ENCODE data around the gene ITFG2. TPM values are rescaled to one million over a fixed set of nuclear protein-coding genes. Genes with fewer than 3 reads are reported as not detected.
"Not testable (repeated sequence)": the region's sequence is repeated elsewhere in the genome, so short reads cannot be mapped to it uniquely, and the experiment has no call there.

ITFG2 gene
- total RNA-seq, 1 donor from 2014 or later, result 47.8 TPM

GRCh38 chr12:2854669-2855453 lies 42.4 kb downstream of the ITFG2 start:
- no peak for DNase-seq (ENCODE audit: low spot score)
- ATAC-seq, result no peak
- intact Hi-C loops (cut with DNase I), result loop anchor here (10.0 kb wide), 1 partner anchor 180 kb away; no protein-coding TSS in a partner anchor

GRCh38 chr12:2855546-2855945 lies 43.1 kb downstream of the ITFG2 start:
- intact Hi-C loops (cut with DNase I), result loop anchor here (10.0 kb wide), 1 partner anchor 179 kb away; no protein-coding TSS in a partner anchor
- no peak for DNase-seq (ENCODE audit: low spot score)
- no peak for ATAC-seq

- DNase-seq (ENCODE audit: low spot score) (no peak), ATAC-seq (no peak)
- intact Hi-C loops (cut with DNase I), result loop anchor here (10.0 kb wide), 1 partner anchor 179 kb away; no protein-coding TSS in a partner anchor
Observed at GRCh38 chr12:2856051-2856450, 43.6 kb downstream of the ITFG2 start.

- ATAC-seq (no peak), DNase-seq (ENCODE audit: low spot score) (no peak)
- intact Hi-C loops (cut with DNase I), result loop anchor here (10.0 kb wide), 1 partner anchor 178 kb away; no protein-coding TSS in a partner anchor
Observed at GRCh38 chr12:2857021-2857431, 44.6 kb downstream of the ITFG2 start, which contains the start of gene TEX52. Gene TEX52, minus strand, starts transcription at chr12:2857039. Its CDS starts 13 bp downstream, at chr12:2857026.

- intact Hi-C loops (cut with DNase I), result loop anchor here (10.0 kb wide), 1 partner anchor 177 kb away; no protein-coding TSS in a partner anchor
Observed at GRCh38 chr12:2857576-2857975, 45.1 kb downstream of the ITFG2 start.

GRCh38 chr12:2858334-2858733 lies 45.9 kb downstream of the ITFG2 start:
- ATAC-seq (no peak), DNase-seq (ENCODE audit: low spot score) (no peak)
- intact Hi-C loops (cut with DNase I), result loop anchor here (10.0 kb wide), 1 partner anchor 176 kb away; no protein-coding TSS in a partner anchor

More at GRCh38 chr12:2857576-2857975, 45.1 kb downstream of the ITFG2 start:
- DNase-seq (ENCODE audit: low spot score), result no peak
- no peak for ATAC-seq

GRCh38 chr12:2858944-2859421 lies 46.5 kb downstream of the ITFG2 start:
- intact Hi-C loops (cut with DNase I), result loop anchor here (10.0 kb wide), 1 partner anchor 176 kb away; no protein-coding TSS in a partner anchor
- DNase-seq (ENCODE audit: low spot score) (no peak), ATAC-seq (peak; percentile 59)

- ATAC-seq, result no peak
- intact Hi-C loops (cut with DNase I), result no loop called here
- no peak for DNase-seq (ENCODE audit: low spot score)
Observed at GRCh38 chr12:2860170-2860569, 47.7 kb downstream of the ITFG2 start.

- intact Hi-C loops (cut with DNase I), result no loop called here
- ATAC-seq, result no peak
- no peak for DNase-seq (ENCODE audit: low spot score)
Observed at GRCh38 chr12:2862876-2863275, 50.4 kb downstream of the ITFG2 start.

- intact Hi-C loops (cut with DNase I); DNase-seq (ENCODE audit: low spot score); ATAC-seq: not testable (repeated sequence)
Observed at GRCh38 chr12:2863402-2863801, 50.9 kb downstream of the ITFG2 start.

- intact Hi-C loops (cut with DNase I), result no loop called here
- ATAC-seq (no peak), DNase-seq (ENCODE audit: low spot score) (no peak)
Observed at GRCh38 chr12:2864198-2864597, 51.7 kb downstream of the ITFG2 start.

- DNase-seq (ENCODE audit: low spot score); intact Hi-C loops (cut with DNase I); ATAC-seq: not testable (repeated sequence)
Observed at GRCh38 chr12:2868986-2869632, 56.6 kb downstream of the ITFG2 start.

Other genes with a start within 250 kb of the ITFG2 start
- gene FKBP4, start 17.7 kb upstream of the ITFG2 start, total RNA-seq, result 63.9 TPM
- 73.4 TPM for gene NRIP2, start 22.4 kb downstream of the ITFG2 start, total RNA-seq
- not detected for gene TEX52, start 44.4 kb downstream of the ITFG2 start, total RNA-seq
- gene FOXM1, start 64.5 kb downstream of the ITFG2 start, total RNA-seq, result 0.18 TPM
- 14.9 TPM for gene RHNO1, start 64.6 kb downstream of the ITFG2 start, total RNA-seq
- gene TULP3, start 78.2 kb downstream of the ITFG2 start, total RNA-seq, result 38.8 TPM
- 30.1 TPM for gene TEAD4, start 146.7 kb downstream of the ITFG2 start, total RNA-seq